Kidney glomerular epithelial cell (primary cell): ENCODE data around the gene PAWR.

Experiments
- DNase-seq: peaks from one replicate; lab custom pipeline; 2025; lab: John Stamatoyannopoulos, UW

PAWR gene, protein sequence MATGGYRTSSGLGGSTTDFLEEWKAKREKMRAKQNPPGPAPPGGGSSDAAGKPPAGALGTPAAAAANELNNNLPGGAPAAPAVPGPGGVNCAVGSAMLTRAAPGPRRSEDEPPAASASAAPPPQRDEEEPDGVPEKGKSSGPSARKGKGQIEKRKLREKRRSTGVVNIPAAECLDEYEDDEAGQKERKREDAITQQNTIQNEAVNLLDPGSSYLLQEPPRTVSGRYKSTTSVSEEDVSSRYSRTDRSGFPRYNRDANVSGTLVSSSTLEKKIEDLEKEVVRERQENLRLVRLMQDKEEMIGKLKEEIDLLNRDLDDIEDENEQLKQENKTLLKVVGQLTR

DNA sequence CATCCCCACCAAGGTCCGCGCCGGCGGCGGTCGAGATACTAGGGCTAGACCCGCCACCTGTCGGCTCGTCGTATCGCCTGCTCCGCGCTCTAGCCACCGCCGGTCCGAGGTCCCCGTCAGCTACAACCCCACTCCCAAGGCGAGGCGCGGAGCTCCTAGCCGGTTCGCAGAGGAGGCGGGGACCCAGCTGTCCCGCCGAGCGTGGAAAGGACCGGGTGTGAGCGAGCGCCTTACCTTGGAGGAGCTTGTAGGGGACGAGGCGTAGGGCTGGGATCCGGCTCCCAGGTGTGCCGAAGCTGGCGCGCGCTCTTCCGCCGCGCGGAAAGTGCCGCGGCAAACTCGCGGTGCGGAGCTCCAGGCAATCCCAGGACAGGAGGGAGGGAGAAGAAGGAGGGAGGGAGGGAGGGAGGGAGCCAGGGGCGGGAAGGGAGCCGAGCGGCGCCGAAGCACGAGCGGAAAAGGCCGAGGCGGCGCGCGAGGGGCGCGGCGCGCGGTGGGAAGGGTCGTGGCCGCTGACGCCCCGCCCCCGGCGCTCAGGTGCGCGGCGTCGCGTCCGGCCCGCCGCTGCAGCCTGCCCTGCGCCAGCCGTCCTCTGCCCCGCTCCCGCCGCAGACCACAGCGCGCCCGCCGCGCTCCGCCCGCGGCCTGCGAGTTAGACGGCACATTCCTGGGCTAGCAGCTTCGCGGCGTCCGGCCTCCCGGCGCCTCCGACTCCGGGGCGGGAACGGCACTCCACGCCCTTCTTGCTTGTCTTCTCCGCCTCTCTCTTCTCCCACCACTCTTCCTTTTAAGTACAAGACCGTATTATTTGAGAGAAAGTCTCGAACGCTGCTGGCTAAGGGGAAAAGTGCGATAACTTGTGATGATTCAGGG, at the start of gene PAWR:
Gene PAWR, minus strand, starts transcription at position 327 of the 873 bp plus-strand sequence. CDS start 720 bp downstream, outside the sequence.
- peak; percentile 89 for DNase-seq

GRCh38 chr12:79737875-79738718, 47.3 kb upstream of the PAWR start:
- DNase-seq, result peak; percentile 60

- DNase-seq, result no peak
Observed at GRCh38 chr12:79732638-79733037, 41.9 kb upstream of the PAWR start.

DNA sequence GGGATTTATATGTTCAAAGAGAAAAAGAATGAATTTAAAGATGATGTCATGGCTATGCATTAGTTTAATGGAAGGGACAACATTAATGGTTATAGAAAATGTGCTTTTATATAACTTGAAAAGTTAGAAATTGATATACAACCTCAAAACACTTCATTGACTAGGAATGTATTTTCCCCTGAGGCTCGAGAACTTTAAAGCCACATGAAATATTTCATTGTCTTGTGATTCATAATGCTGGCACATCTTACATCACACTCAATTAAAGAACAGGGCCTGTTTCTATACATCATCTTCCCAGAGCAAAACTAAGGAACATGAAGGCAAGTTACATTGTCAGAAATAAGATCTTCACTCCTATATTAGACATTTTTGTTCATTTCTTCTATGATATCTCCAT, 35.2 kb upstream of the PAWR start:
- DNase-seq, result peak; percentile 11

DNA sequence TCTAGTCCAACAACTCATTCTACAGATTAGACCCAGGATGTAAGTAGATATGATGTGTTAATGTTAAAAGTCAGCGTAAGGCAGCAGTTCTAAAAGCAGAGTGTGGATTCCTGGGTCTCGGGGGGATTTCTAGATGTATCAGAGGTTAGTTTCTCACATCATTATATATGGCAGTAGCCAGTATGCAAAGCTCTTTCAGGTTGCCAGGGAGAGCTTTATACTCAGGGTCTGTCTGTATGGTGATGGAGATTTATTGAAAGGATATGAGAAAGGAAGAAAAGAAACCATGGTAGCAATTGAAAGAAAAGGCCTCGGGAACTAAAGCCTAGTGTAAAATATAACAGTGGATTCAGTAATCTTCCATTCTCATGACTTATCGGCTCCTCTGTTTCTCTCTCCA, 26.2 kb upstream of the PAWR start:
- DNase-seq, result no peak

GRCh38 chr12:79715308-79715707, 24.5 kb upstream of the PAWR start:
- DNase-seq, result no peak

- no peak for DNase-seq
Observed at GRCh38 chr12:79710707-79711483, 20.1 kb upstream of the PAWR start.

DNA sequence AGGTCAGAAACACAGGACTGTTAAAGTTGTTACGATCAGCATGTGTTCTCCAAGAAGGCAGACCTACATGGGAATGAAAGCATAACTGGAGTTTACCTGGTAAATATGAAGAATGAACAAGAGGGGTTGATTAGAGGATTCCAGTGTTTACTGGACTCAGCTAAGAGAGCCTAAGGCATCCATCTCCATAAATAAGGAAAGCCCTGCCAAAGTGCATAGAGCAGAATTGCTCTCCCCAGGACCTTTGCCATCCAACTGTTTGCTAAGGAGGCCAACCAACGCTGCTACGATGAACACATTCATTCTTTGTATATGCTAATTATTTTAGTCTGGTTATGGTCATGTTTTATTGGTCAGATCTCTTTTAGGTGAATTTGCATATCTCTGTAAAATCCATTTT, 17.1 kb upstream of the PAWR start:
- no peak for DNase-seq

DNA sequence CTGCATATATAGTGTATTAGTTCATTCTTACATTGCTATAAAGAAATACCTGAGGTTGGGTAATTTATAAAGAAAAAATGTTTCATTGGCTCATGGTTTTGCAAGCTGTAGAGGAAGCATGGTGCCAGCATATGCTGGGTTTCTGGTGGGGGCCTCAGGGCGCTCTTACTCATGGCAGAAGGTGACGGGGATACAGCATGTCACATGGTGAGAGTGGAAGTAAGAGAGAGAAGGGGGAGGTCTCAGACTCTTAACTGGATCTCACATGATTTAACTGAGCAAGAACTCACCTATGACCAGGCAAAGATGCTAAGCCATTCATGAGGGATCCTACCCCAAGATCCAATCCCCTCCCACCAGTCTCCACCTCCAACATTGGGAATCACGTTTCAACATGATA, 15.9 kb upstream of the PAWR start:
- no peak for DNase-seq

DNA sequence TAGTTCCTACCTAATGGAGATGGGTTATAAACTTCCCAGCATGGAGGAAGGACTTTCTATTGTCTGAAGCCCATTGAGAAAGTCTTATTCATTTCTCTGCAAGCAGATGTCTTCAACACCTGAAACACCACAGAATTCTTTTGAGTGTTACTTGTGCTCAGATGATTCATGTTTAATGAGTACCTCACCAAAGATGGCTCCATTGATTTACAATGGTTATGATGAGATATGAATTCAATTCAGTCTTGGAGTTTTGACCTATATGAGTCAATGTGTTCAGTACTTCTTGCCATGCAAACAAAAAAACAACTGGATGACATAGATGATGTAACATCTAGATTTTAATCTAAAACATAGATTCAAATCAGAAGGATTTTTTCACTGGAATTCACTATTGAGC, 15.4 kb upstream of the PAWR start:
- no peak for DNase-seq

DNA sequence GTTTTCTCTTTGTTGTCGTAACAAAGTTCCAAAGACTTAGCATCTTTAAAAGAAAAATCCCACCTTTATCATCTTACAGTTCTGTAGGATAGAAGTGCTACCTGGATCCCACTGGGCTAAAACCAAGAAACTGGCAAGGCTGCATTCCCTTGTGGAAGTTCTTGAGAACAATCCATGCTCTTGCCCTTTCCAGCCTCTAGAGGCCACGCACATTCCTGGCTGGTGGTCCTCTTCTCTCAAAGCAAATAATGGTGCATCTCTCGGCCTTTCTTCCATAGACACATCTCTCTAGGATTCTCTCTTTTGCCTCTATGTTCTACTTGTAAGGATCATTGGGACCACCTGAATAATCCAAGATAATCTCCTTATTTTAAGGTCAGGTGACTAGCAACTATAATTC, 8.2 kb upstream of the PAWR start:
- DNase-seq, result no peak

DNA sequence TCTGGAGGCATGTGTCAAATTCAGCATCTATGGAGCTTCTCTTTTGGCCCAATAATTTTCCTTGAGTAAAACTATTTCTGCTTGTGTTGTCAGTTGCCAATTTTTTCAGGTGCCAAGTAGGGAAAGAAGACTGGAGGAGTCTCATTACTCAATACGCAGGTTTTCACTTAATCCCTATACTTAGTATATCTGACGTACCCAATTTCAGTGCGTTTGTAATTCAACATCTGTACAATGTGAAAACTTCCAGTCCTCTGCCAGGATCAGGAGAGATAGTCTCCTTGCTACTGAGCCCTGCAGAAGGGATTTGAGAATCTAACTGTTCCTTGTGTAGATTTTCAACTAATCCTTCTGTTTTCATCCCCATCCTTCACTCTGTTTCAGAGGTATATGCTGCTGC, 5.7 kb upstream of the PAWR start:
- no peak for DNase-seq

- DNase-seq, result no peak
Observed at GRCh38 chr12:79692860-79693577, 2.3 kb upstream of the PAWR start.

GRCh38 chr12:79691511-79692248, 916 bp upstream of the PAWR start:
- DNase-seq, result peak; percentile 77

GRCh38 chr12:79690142-79690637, 574 bp downstream of the PAWR start:
- no peak for DNase-seq

- peak; percentile 68 for DNase-seq
Observed at GRCh38 chr12:79689477-79690141, 1.2 kb downstream of the PAWR start.

DNA sequence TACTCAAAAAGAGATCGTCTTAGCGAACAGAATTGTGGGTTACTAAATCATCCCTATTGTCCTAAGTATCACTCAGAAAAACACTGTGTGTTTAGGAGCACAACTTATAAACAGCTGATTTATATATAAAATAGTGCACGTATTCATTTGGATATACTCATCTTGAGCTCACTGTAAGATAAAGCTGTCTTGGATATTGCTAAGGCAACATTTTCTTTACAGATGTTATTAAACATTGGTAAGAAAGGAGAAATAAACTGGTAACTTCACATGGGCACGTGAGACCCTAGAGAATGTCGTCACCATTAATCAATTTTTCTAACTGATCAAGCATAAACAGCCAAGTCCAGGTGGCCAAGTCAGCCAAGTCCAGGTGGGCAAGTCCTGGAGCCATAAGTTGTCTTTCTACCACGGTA, 1.7 kb downstream of the PAWR start:
- peak; percentile 68 for DNase-seq

- DNase-seq, result no peak
Observed at GRCh38 chr12:79688376-79689060, 2.2 kb downstream of the PAWR start.
